Measurements from ENCODE around the gene CCDC177.

The CCDC177 gene

DNA sequence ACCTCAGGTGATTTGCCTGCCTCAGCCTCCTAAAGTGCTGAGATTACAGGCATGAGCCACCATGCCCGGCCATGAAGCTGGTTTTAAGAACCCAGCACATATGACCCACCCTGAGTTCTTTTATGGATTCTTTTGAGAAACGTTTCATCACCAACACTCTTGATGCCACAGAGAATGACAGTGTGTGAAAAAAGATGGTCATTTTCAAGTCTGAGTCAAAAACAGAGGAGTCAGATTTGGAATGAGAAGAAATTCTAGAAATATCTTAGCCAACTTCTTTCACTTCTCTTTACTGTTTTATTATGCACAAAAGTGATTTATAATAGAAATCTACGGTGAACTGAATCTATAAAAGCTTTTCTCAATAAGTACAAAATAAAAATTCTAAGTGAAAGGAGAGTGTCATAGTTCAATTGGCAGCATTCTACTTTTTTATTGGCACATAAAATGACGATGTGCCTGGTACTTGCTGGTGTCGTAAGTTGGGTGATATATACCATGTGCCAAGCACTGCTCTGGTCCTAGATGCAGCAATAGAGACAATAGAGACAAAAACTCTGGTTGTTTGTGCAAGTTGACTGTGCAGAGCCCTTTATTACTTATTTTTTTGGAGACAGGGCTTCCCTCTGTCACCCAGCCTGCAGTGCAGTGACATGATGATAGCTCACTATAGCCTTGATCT, 33.9 kb downstream of the CCDC177 start:
- H3K27ac ChIP-seq (ENCODE audit: low read depth, low read length) = no peak overlapping the region
- no peaks in the 10 kb centered on the region for H3K27me3 ChIP-seq (ENCODE audit: low read length)
- H4K20me1 ChIP-seq (ENCODE audit: low read depth, low read length) = no peaks in the 10 kb centered on the region
- H2AFZ ChIP-seq (ENCODE audit: low read depth, low read length, severe bottlenecking) = no peak overlapping the region
- H3K9ac ChIP-seq (ENCODE audit: low read length) = no peak overlapping the region
- H3K4me3 ChIP-seq (ENCODE audit: insufficient read depth, low read length, poor library complexity, severe bottlenecking) = no peak overlapping the region
- no peaks in the 10 kb centered on the region for H3K36me3 ChIP-seq (ENCODE audit: low read length)
- no peak overlapping the region for H3K4me2 ChIP-seq (ENCODE audit: low read depth, low read length, poor library complexity, severe bottlenecking)
- H3K9me2 ChIP-seq (replicated peaks; ENCODE audit: insufficient read depth, low read length) = no peaks in the 10 kb centered on the region
- H3K79me2 ChIP-seq (ENCODE audit: insufficient read depth, low read length) = no peaks in the 10 kb centered on the region
- H3K9me3 ChIP-seq (ENCODE audit: insufficient read depth, low read length) = no peaks in the 10 kb centered on the region
- no peak for TF ChIP-seq EZH2phosphoT487 (conservative IDR thresholded peaks at IDR 0.05; ENCODE audit: low read length)
- TF ChIP-seq, protein P1, sequence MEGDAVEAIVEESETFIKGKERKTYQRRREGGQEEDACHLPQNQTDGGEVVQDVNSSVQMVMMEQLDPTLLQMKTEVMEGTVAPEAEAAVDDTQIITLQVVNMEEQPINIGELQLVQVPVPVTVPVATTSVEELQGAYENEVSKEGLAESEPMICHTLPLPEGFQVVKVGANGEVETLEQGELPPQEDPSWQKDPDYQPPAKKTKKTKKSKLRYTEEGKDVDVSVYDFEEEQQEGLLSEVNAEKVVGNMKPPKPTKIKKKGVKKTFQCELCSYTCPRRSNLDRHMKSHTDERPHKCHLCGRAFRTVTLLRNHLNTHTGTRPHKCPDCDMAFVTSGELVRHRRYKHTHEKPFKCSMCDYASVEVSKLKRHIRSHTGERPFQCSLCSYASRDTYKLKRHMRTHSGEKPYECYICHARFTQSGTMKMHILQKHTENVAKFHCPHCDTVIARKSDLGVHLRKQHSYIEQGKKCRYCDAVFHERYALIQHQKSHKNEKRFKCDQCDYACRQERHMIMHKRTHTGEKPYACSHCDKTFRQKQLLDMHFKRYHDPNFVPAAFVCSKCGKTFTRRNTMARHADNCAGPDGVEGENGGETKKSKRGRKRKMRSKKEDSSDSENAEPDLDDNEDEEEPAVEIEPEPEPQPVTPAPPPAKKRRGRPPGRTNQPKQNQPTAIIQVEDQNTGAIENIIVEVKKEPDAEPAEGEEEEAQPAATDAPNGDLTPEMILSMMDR (IDR thresholded peaks at IDR 0.05; ENCODE audit: insufficient read depth, low read length, poor library complexity, severe bottlenecking) = no peak
- no peaks in the 10 kb centered on the region for H3F3A ChIP-seq (ENCODE audit: insufficient read depth)

DNA sequence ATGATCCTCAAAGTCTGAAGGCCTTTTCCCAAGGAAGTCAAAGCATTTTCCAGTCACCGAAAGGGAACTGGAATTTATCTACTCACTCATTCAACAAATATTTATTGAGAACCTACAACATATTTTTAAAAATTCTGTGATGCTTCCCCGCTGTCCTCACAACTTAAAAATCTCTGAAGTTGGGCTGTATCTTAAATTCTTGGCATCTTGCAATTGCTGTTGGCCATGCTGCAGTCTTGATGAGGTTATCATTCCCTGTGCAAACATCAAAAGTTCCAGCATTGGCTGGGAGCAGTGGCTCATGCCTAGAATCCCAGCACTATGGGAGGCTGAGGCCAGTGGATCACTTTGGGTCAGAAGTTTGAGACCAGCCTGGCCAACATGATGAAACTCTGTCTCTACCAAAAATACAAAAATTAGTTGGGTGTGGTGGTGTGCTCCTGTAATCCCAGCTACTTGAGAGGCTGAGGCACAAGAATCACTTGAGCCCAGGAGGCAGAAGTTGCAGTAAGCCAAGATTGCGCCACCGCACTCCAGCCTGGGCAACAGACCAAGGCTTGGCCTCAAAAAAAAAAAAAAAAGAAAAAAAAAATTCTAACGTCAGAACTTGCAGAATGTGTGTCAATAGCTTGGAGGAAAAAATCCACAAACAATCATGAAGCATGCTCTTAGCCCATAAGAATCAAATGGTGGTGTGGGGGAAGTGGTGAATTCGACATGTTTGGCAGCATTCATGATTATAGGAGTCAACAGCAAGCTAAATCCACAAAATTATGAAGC, 34.9 kb downstream of the CCDC177 start:
- Histone ChIP-seq H3K27me3 (ENCODE audit: low read length) (no peaks in the 10 kb centered on the region), H3F3A (ENCODE audit: insufficient read depth) (no peaks in the 10 kb centered on the region), H2AFZ (ENCODE audit: low read depth, low read length, severe bottlenecking) (no peak overlapping the region), H3K27ac (ENCODE audit: low read depth, low read length) (no peak overlapping the region), H3K4me3 (ENCODE audit: insufficient read depth, low read length, poor library complexity, severe bottlenecking) (no peak overlapping the region), H3K9ac (ENCODE audit: low read length) (no peak overlapping the region), H3K79me2 (ENCODE audit: insufficient read depth, low read length) (no peaks in the 10 kb centered on the region), H3K9me2 (replicated peaks; ENCODE audit: insufficient read depth, low read length) (no peaks in the 10 kb centered on the region), H3K9me3 (ENCODE audit: insufficient read depth, low read length) (no peaks in the 10 kb centered on the region), H3K36me3 (ENCODE audit: low read length) (no peaks in the 10 kb centered on the region), H3K4me2 (ENCODE audit: low read depth, low read length, poor library complexity, severe bottlenecking) (no peak overlapping the region), H4K20me1 (ENCODE audit: low read depth, low read length) (no peaks in the 10 kb centered on the region)
- TF ChIP-seq EZH2phosphoT487 (conservative IDR thresholded peaks at IDR 0.05; ENCODE audit: low read length) = no peak
- TF ChIP-seq, protein P1 (IDR thresholded peaks at IDR 0.05; ENCODE audit: insufficient read depth, low read length, poor library complexity, severe bottlenecking) = no peak

DNA sequence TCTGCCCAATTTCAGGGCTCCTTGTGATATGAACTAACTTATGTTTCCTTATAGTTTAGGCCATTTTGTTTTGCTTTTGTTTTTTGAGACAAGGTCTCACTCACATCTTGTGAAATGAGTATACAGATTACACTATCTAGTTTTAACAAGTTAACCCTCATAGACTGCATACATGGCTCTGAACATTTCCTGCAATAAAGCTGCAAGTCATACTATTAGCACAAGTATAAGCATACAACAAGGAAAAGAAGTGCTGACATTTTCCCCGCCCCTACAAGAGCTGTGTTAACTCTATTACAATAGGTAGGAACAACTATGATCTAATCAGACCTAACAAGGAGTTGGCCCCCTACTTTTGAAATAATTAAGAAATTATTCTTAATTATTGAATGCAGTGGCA, 35.9 kb downstream of the CCDC177 start:
- Histone ChIP-seq H3K9me3 (ENCODE audit: insufficient read depth, low read length) (no peaks in the 10 kb centered on the region), H3K27ac (ENCODE audit: low read depth, low read length) (no peak overlapping the region), H3K79me2 (ENCODE audit: insufficient read depth, low read length) (no peaks in the 10 kb centered on the region), H3K36me3 (ENCODE audit: low read length) (no peaks in the 10 kb centered on the region), H3F3A (ENCODE audit: insufficient read depth) (no peaks in the 10 kb centered on the region), H2AFZ (ENCODE audit: low read depth, low read length, severe bottlenecking) (no peak overlapping the region), H4K20me1 (ENCODE audit: low read depth, low read length) (no peaks in the 10 kb centered on the region), H3K4me2 (ENCODE audit: low read depth, low read length, poor library complexity, severe bottlenecking) (no peak overlapping the region), H3K9me2 (replicated peaks; ENCODE audit: insufficient read depth, low read length) (no peaks in the 10 kb centered on the region), H3K4me3 (ENCODE audit: insufficient read depth, low read length, poor library complexity, severe bottlenecking) (no peak overlapping the region), H3K9ac (ENCODE audit: low read length) (no peak overlapping the region), H3K27me3 (ENCODE audit: low read length) (no peaks in the 10 kb centered on the region)
- TF ChIP-seq, protein P1 (IDR thresholded peaks at IDR 0.05; ENCODE audit: insufficient read depth, low read length, poor library complexity, severe bottlenecking) = no peak
- TF ChIP-seq EZH2phosphoT487 (conservative IDR thresholded peaks at IDR 0.05; ENCODE audit: low read length) = no peak

Data from SU-DHL-6 (cell line).